OCI-LY7 (cell line): ENCODE measurements around the gene MTHFD1L.

Experiments
- CTCF ChIP-seq: fragments of 200-600 bp; sonication (generic); conservative IDR thresholded peaks from 2 replicates; pipeline ENCODE4 v1.5.1; 2014; ENCODE audit warnings: mild to moderate bottlenecking, antibody characterized with exemption, low read length, moderate library complexity, mixed read lengths
- EZH2phosphoT487 ChIP-seq: fragments of 200-600 bp; sonication (generic); IDR thresholded peaks from 2 replicates; pipeline ENCODE4 v1.6.1; 2018; ENCODE audit warnings: low read depth, borderline replicate concordance, mild to moderate bottlenecking, mixed run types, antibody characterized with exemption, low read length, moderate library complexity, mixed read lengths

GRCh38 chr6:150967381-150967780 is 101.9 kb downstream of the MTHFD1L start:
- TF ChIP-seq CTCF, result no peak
- no peak for TF ChIP-seq EZH2phosphoT487
